ENCODE results near the gene FMN2.

FMN2 gene

GRCh38 chr1:240199758-240200645, 108.3 kb downstream of the FMN2 start:
- TF ChIP-seq ZNF169 (tag by site-specific recombination; IDR thresholded peaks at IDR 0.05), result no peak
- no peak for TF ChIP-seq PRDM2 (tag by site-specific recombination; IDR thresholded peaks at IDR 0.05; ENCODE audit: borderline replicate concordance)
- TF ChIP-seq ZNF248 (tag by site-specific recombination; IDR thresholded peaks at IDR 0.05), result no peak
- TF ChIP-seq ZNF324 (tag by site-specific recombination; IDR thresholded peaks at IDR 0.05), result no peak
- TF ChIP-seq ZBTB17 (tag by site-specific recombination; IDR thresholded peaks at IDR 0.05), result no peak
- no peak for TF ChIP-seq ZSCAN18 (tag by site-specific recombination; IDR thresholded peaks at IDR 0.05)
- no peak for TF ChIP-seq ZNF335 (tag by site-specific recombination; conservative IDR thresholded peaks at IDR 0.05)
- no peak for TF ChIP-seq ZNF549 (tag by site-specific recombination; IDR thresholded peaks at IDR 0.05)
- TF ChIP-seq KLF1 (tag by site-specific recombination; IDR thresholded peaks at IDR 0.05), result no peak
- no peak for TF ChIP-seq ZNF23 (tag by site-specific recombination; IDR thresholded peaks at IDR 0.05; ENCODE audit: borderline replicate concordance)
- no peak for TF ChIP-seq ZFP3 (tag by site-specific recombination; IDR thresholded peaks at IDR 0.05; ENCODE audit: low read depth)
- no peak for TF ChIP-seq ZNF211 (tag by site-specific recombination; IDR thresholded peaks at IDR 0.05; ENCODE audit: low read depth)
- ChIA-PET POLR2A (no interaction called here), CTCF (interaction anchor here (0.5 to 3.2 kb wide), 9 partner anchors 9 to 688 kb away, joined by 3 to 19 read pairs (median 3); no protein-coding TSS in a partner anchor)
- Histone ChIP-seq H3K36me3 (ENCODE audit: control insufficient read depth in 2 of 2, insufficient read depth in 1 of 2, low read length in 2 of 2) (no peaks in the 10 kb centered on the region; a peak in 1 of 3 replicates), H3K27ac (ENCODE audit: extremely low read depth, low read depth, low read length) (no peak overlapping the region), H3K4me3 (ENCODE audit: low read depth, low read length) (no peak overlapping the region), H3K4me1 (ENCODE audit: control insufficient read depth, insufficient read depth, low read length) (no peaks in the 10 kb centered on the region), H3K9me3 (ENCODE audit: control insufficient read depth, insufficient read depth, low read depth, low read length) (no peaks in the 10 kb centered on the region)

- Histone ChIP-seq H3K4me3 (ENCODE audit: low read depth, low read length) (no peak overlapping the region), H3K9me3 (ENCODE audit: control insufficient read depth, insufficient read depth, low read depth, low read length) (no peaks in the 10 kb centered on the region), H3K36me3 (ENCODE audit: control insufficient read depth in 2 of 2, insufficient read depth in 1 of 2, low read length in 2 of 2) (peaks cover 0 to 3% of the 10 kb centered on the region in 2 experiments; a peak in 2 of 3 replicates), H3K27ac (ENCODE audit: extremely low read depth, low read depth, low read length) (no peak overlapping the region), H3K4me1 (ENCODE audit: control insufficient read depth, insufficient read depth, low read length) (no peaks in the 10 kb centered on the region)
- ChIA-PET POLR2A (no interaction called here), CTCF (interaction anchor here (1.4 to 2.8 kb wide), 2 partner anchors 11 to 490 kb away, joined by 3 to 13 read pairs; no protein-coding TSS in a partner anchor)
- no peak for TF ChIP-seq PRDM1 (tag by site-specific recombination; IDR thresholded peaks at IDR 0.05)
- TF ChIP-seq MYNN (tag by site-specific recombination; IDR thresholded peaks at IDR 0.05; ENCODE audit: borderline replicate concordance), result no peak
- no peak for TF ChIP-seq ZNF274 (IDR thresholded peaks at IDR 0.05; ENCODE audit: low read length)
- no peak for TF ChIP-seq ZNF274 (tag by site-specific recombination; IDR thresholded peaks at IDR 0.05; ENCODE audit: borderline replicate concordance)
- no peak for TF ChIP-seq PRDM2 (tag by site-specific recombination; IDR thresholded peaks at IDR 0.05; ENCODE audit: borderline replicate concordance)
- TF ChIP-seq ZNF76 (tag by site-specific recombination; IDR thresholded peaks at IDR 0.05; ENCODE audit: borderline replicate concordance, low read depth), result no peak
- no peak for TF ChIP-seq ZNF704 (tag by site-specific recombination; IDR thresholded peaks at IDR 0.05)
Measured at GRCh38 chr1:240201931-240202330, 110.2 kb downstream of the FMN2 start.
